PC-9 (cell line): Measurements from ENCODE around the gene MRLN. TPM values are rescaled to one million over a fixed set of nuclear protein-coding genes. Genes with fewer than 3 reads are reported as not detected.
"Not testable (repeated sequence)": the region's sequence is repeated elsewhere in the genome, so short reads cannot be mapped to it uniquely, and the experiment has no call there.

Experiments
- BruUV-seq: library from RNA; stranded (reverse); fragments of 400-500 nt; replicated peaks from 2 replicates; lab custom pipeline; 2021; lab: Mats Ljungman, UMichigan
- CTCF ChIA-PET: fragments of 300-600 bp; sonication (Branson Sonifier 250); formaldehyde crosslinking; loops from one replicate; lab custom pipeline; 2022; ENCODE audit warnings: antibody characterized with exemption; lab: Charles Lee
- POLR2A ChIA-PET: fragments of 300-600 bp; sonication (Branson Sonifier 250); formaldehyde crosslinking; loops from one replicate; lab custom pipeline; 2022; ENCODE audit warnings: antibody characterized with exemption; ENCODE audit not compliant: unreplicated experiment; lab: Charles Lee
- DNase-seq, 2 experiments: peaks; one replicate each; pipeline versions ENCODE4 v3.0.0 to v3.0.0-alpha.2; 2015 to 2022; ENCODE audit warnings: mixed read lengths in 1 of 2
- H2AFZ ChIP-seq: fragments of 200-600 bp; sonication (generic); 2 replicates; pipeline ENCODE4 v1.8.1; 2017; ENCODE audit warnings: antibody characterized with exemption
- H3F3A ChIP-seq: fragments of 200-600 bp; sonication (generic); 2 replicates; pipeline ENCODE4 v1.8.1; 2017; ENCODE audit warnings: antibody characterized with exemption, mild to moderate bottlenecking, low read depth; ENCODE audit not compliant: insufficient read depth
- H3K27ac ChIP-seq: fragments of 200-600 bp; sonication (generic); 2 replicates; pipeline ENCODE4 v1.6.1; 2016; ENCODE audit warnings: mixed run types
- H3K27me3 ChIP-seq: fragments of 200-600 bp; sonication (generic); 2 replicates; pipeline ENCODE4 v1.6.1; 2016; ENCODE audit warnings: low read depth, mixed run types; ENCODE audit not compliant: insufficient read depth
- H3K36me3 ChIP-seq: fragments of 200-600 bp; sonication (generic); 2 replicates; pipeline ENCODE4 v1.6.1; 2016; ENCODE audit warnings: low read depth, mixed run types
- H3K4me1 ChIP-seq: fragments of 200-600 bp; sonication (generic); replicated peaks from 2 replicates; pipeline ENCODE4 v1.6.1; 2016; ENCODE audit warnings: mixed run types; ENCODE audit not compliant: insufficient read depth
- H3K4me2 ChIP-seq: fragments of 200-600 bp; sonication (generic); 2 replicates; pipeline ENCODE4 v1.6.1; 2017; ENCODE audit warnings: mixed run types
- H3K4me3 ChIP-seq: fragments of 200-600 bp; sonication (generic); 2 replicates; pipeline ENCODE4 v1.6.1; 2016; ENCODE audit warnings: mixed run types
- H3K79me2 ChIP-seq: fragments of 200-600 bp; sonication (generic); 2 replicates; pipeline ENCODE4 v1.6.1; 2017; ENCODE audit warnings: low read depth, mixed run types
- H3K9me2 ChIP-seq: fragments of 200-600 bp; sonication (generic); 2 replicates; pipeline ENCODE4 v1.8.1; 2017; ENCODE audit warnings: mild to moderate bottlenecking; ENCODE audit not compliant: insufficient read depth
- H3K9me3 ChIP-seq: fragments of 200-600 bp; sonication (generic); 2 replicates; pipeline ENCODE4 v1.8.1; 2016; ENCODE audit warnings: low read depth; ENCODE audit not compliant: insufficient read depth
- H4K20me1 ChIP-seq: fragments of 200-600 bp; sonication (generic); 2 replicates; pipeline ENCODE4 v1.8.1; 2017; ENCODE audit not compliant: insufficient read depth
- EZH2 ChIP-seq: fragments of 200-600 bp; sonication (generic); IDR thresholded peaks from 2 replicates; pipeline ENCODE4 v1.8.0; 2017; ENCODE audit warnings: antibody characterized with exemption, low read depth
- intact Hi-C: fragments of 100-400 bp; cut with micrococcal nuclease; formaldehyde crosslinking; loops from one replicate; pipeline ENCODE4 v1.10.0; 2022; ENCODE audit not compliant: unreplicated experiment
- total RNA-seq: library from RNA; stranded (reverse); gene quantifications from 2 replicates; pipeline ENCODE4 v1.2.3, GENCODE V29; 2021
- TF ChIP-seq, protein P1 (sequence below): fragments of 200-600 bp; sonication (generic); conservative IDR thresholded peaks from 2 replicates; pipeline ENCODE4 v1.6.1; 2017; ENCODE audit warnings: mixed run types, antibody characterized with exemption, mild to moderate bottlenecking, moderate library complexity

MRLN gene
- total RNA-seq, 1 experiment from 2014 or later: not detected

DNA sequence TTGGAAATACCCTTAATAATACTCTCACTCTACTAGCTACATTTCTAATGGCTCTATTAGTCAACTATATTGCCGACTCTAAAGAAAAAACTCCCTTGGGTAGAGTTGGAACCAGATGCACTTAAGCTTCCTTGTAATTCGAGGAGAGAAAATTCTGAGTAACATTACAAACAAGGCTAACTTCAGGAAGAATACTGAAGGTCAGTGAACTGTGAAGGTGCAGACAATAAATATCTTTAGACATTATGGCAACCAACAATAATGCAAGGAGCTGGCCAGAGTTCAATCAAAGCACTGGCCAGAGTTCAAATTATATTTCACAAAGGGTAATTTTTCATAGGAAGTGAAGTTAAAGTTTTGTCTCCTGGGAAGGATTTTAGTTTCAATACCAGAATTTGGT lies 40.7 kb upstream of the MRLN start:
- Histone ChIP-seq H3K9me2 (no peaks in the 10 kb centered on the region), H3F3A (peaks cover 12% of the 10 kb centered on the region; the same call in 1 of the 2 replicates), H3K27ac (no peak overlapping the region), H3K9me3 (peaks cover 7% of the 10 kb centered on the region; the same call in 1 of the 2 replicates), H3K27me3 (no peaks in the 10 kb centered on the region), H3K4me1 (peaks cover 11% of the 10 kb centered on the region), H3K36me3 (peaks cover 33% of the 10 kb centered on the region; the same call in 1 of the 2 replicates), H4K20me1 (peaks cover 3% of the 10 kb centered on the region; the same call in 1 of the 2 replicates), H2AFZ (no peak overlapping the region), H3K4me3 (no peak overlapping the region), H3K79me2 (no peaks in the 10 kb centered on the region), H3K4me2 (no peak overlapping the region)
- CTCF ChIA-PET: interaction anchor here (0.7 kb wide), 1 partner anchor 257 kb away, joined by 3 read pairs; no protein-coding TSS in a partner anchor
- POLR2A ChIA-PET: no interaction called here
- no TSS peak for BruUV-seq
- intact Hi-C loops: no loop called here
- TF ChIP-seq EZH2: no peak
- TF ChIP-seq, protein P1, sequence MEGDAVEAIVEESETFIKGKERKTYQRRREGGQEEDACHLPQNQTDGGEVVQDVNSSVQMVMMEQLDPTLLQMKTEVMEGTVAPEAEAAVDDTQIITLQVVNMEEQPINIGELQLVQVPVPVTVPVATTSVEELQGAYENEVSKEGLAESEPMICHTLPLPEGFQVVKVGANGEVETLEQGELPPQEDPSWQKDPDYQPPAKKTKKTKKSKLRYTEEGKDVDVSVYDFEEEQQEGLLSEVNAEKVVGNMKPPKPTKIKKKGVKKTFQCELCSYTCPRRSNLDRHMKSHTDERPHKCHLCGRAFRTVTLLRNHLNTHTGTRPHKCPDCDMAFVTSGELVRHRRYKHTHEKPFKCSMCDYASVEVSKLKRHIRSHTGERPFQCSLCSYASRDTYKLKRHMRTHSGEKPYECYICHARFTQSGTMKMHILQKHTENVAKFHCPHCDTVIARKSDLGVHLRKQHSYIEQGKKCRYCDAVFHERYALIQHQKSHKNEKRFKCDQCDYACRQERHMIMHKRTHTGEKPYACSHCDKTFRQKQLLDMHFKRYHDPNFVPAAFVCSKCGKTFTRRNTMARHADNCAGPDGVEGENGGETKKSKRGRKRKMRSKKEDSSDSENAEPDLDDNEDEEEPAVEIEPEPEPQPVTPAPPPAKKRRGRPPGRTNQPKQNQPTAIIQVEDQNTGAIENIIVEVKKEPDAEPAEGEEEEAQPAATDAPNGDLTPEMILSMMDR: no peak
- peak in 1 of 2 experiments; percentile 82 for DNase-seq

DNA sequence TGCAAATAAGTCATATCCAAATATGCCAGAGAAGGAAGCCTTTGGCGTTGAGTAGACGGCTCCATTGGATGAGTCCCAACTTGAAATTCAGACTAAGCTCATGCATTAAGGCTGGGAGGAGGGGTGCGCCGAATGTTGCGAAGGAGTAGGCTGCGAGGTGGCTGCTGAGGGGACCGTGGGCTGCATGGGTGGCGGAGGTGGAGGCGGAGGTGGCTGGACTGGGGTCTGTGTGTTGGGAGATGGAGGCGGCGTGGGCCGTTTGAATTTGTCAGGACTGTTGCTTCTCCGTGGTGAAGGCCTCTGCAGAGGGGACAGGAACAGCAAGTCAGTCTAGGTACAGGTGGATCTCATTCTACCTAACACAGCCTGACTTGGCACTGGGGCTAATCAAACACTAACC lies 39.6 kb upstream of the MRLN start:
- H4K20me1 ChIP-seq: peaks cover 3% of the 10 kb centered on the region; the same call in 1 of the 2 replicates
- intact Hi-C loops: no loop called here
- no TSS peak for BruUV-seq
- CTCF ChIA-PET: no interaction called here
- H3K9me2 ChIP-seq: no peaks in the 10 kb centered on the region
- TF ChIP-seq EZH2: no peak
- TF ChIP-seq, protein P1: no peak
- H2AFZ ChIP-seq: no peak overlapping the region
- H3K4me2 ChIP-seq: no peak overlapping the region
- no peaks in the 10 kb centered on the region for H3K79me2 ChIP-seq
- peaks cover 7% of the 10 kb centered on the region; the same call in 1 of the 2 replicates for H3K9me3 ChIP-seq
- H3F3A ChIP-seq: peaks cover 12% of the 10 kb centered on the region; the same call in 1 of the 2 replicates
- H3K27me3 ChIP-seq: no peaks in the 10 kb centered on the region
- DNase-seq: no peak
- no peak overlapping the region for H3K4me3 ChIP-seq
- peaks cover 11% of the 10 kb centered on the region for H3K4me1 ChIP-seq
- POLR2A ChIA-PET: interaction anchor here (0.5 kb wide), 1 partner anchor 791 kb away, joined by 4 read pairs; no protein-coding TSS in a partner anchor
- H3K36me3 ChIP-seq: peaks cover 33% of the 10 kb centered on the region; the same call in 1 of the 2 replicates
- H3K27ac ChIP-seq: no peak overlapping the region

DNA sequence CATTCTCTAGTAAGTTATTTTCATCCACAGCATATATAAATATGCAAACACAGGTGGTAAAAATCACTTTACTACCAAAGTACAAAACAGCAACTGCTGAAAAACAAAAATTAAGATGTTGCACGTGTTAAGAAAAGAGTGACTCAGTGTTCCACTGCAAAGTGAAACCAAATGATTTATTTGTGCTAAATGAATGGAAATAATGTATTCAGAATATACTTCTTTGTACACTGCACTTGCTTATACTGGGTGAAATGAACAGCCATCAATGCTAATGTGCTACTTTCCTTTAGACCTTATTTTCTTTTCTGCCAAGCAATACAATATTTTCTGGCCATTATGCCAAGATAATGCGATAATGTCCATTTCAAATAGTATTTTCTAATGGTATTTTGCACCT lies 38.3 kb upstream of the MRLN start:
- ChIA-PET CTCF (no interaction called here), POLR2A (no interaction called here)
- Histone ChIP-seq H3F3A (peaks cover 17% of the 10 kb centered on the region; the same call in 1 of the 2 replicates), H3K79me2 (no peaks in the 10 kb centered on the region), H3K9me3 (0 out of 2 replicates have a peak, but pooled peaks cover 7% of the 10 kb centered on the region), H3K4me1 (peaks cover 11% of the 10 kb centered on the region), H2AFZ (no peak overlapping the region), H3K4me2 (no peak overlapping the region), H3K36me3 (peaks cover 33% of the 10 kb centered on the region; the same call in 1 of the 2 replicates), H4K20me1 (peaks cover 3% of the 10 kb centered on the region; the same call in 1 of the 2 replicates), H3K4me3 (no peak overlapping the region), H3K27ac (no peak overlapping the region), H3K9me2 (no peaks in the 10 kb centered on the region), H3K27me3 (no peaks in the 10 kb centered on the region)
- TF ChIP-seq, protein P1: no peak
- TF ChIP-seq EZH2: no peak
- intact Hi-C loops: no loop called here
- no peak for DNase-seq
- no TSS peak for BruUV-seq

DNA sequence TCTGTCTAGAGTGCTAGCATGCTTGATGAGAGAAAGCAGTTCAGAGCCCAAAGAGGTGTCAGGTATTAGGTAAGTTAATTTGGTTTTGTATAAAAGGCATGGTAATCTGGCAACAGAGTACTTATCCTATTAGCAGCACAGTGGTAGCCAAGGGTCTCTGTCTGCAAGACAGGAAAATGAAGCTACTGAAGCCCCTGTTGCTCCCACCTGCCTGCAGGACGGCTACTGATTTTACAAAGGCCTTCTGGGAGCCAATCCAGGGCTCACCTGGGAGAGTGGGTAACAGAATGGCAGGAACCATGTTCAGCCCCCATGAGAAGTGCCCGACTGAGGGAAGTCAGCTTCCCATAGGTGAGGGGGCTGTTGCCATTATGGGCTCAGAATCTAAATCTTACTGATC lies 36.8 kb upstream of the MRLN start:
- Histone ChIP-seq H3F3A (peaks cover 17% of the 10 kb centered on the region; the same call in 1 of the 2 replicates), H3K36me3 (peaks cover 33% of the 10 kb centered on the region; the same call in 1 of the 2 replicates), H3K4me1 (peaks cover 11% of the 10 kb centered on the region)
- H2AFZ ChIP-seq, H3K27ac ChIP-seq, H3K4me3 ChIP-seq, H3K79me2 ChIP-seq, intact Hi-C loops, H3K9me3 ChIP-seq, H3K4me2 ChIP-seq, H4K20me1 ChIP-seq, BruUV-seq, H3K9me2 ChIP-seq, CTCF ChIA-PET, DNase-seq, POLR2A ChIA-PET, H3K27me3 ChIP-seq: not testable (repeated sequence)

DNA sequence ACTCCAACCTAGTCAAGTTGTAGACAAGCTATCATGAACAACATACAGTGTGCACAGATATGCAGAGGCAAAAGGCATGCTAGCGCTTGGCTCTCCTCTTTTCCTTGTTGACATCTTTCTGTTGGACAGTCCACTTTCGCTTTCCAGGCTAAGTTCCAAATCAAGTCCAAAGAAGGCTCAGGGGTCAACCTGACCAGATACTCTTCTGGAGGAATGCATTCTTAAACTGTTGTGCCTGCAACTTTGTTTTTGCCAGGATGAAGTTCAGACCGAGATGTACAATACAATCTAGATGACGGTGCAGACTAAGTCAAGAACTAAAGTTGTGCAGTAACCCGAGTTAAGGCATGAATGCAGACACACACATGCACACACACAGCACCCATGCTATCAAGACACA lies 35.7 kb upstream of the MRLN start:
- H3K9me2 ChIP-seq, H3K79me2 ChIP-seq, H4K20me1 ChIP-seq, POLR2A ChIA-PET, H3K4me2 ChIP-seq, H3F3A ChIP-seq, BruUV-seq, H2AFZ ChIP-seq, intact Hi-C loops, H3K4me1 ChIP-seq, H3K27me3 ChIP-seq, H3K4me3 ChIP-seq, CTCF ChIA-PET, DNase-seq, H3K27ac ChIP-seq, H3K9me3 ChIP-seq: not testable (repeated sequence)
- peaks cover 24% of the 10 kb centered on the region; the same call in 1 of the 2 replicates for H3K36me3 ChIP-seq
